ENCODE results near the gene ABCA12.

ABCA12 gene

GRCh38 chr2:215149060-215149459 lies 10.6 kb upstream of the ABCA12 start:
- H3K4me3 ChIP-seq (ENCODE audit: low read length): no peak overlapping the region
- no peaks in the 10 kb centered on the region for H3K27me3 ChIP-seq (ENCODE audit: control insufficient read depth, insufficient read depth, low read length)
- no peaks in the 10 kb centered on the region for H3K4me1 ChIP-seq (ENCODE audit: control insufficient read depth, insufficient read depth, low read length)
- no peak overlapping the region for H3K27ac ChIP-seq (ENCODE audit: low read depth, low read length)
- H3K9ac ChIP-seq (ENCODE audit: low read length): no peak overlapping the region
- H3K36me3 ChIP-seq (ENCODE audit: control insufficient read depth, insufficient read depth, low read length): no peaks in the 10 kb centered on the region

GRCh38 chr2:215145611-215146010 lies 7.2 kb upstream of the ABCA12 start:
- H3K36me3 ChIP-seq (ENCODE audit: control insufficient read depth, insufficient read depth, low read length): no peaks in the 10 kb centered on the region
- no peaks in the 10 kb centered on the region for H3K27me3 ChIP-seq (ENCODE audit: control insufficient read depth, insufficient read depth, low read length)
- no peak overlapping the region for H3K27ac ChIP-seq (ENCODE audit: low read depth, low read length)
- H3K9ac ChIP-seq (ENCODE audit: low read length): no peak overlapping the region
- H3K4me3 ChIP-seq (ENCODE audit: low read length): no peak overlapping the region
- no peaks in the 10 kb centered on the region for H3K4me1 ChIP-seq (ENCODE audit: control insufficient read depth, insufficient read depth, low read length)

- Histone ChIP-seq H3K27ac (ENCODE audit: low read depth, low read length) (no peak overlapping the region), H3K4me3 (ENCODE audit: low read length) (no peak overlapping the region), H3K4me1 (ENCODE audit: control insufficient read depth, insufficient read depth, low read length) (no peaks in the 10 kb centered on the region), H3K27me3 (ENCODE audit: control insufficient read depth, insufficient read depth, low read length) (no peaks in the 10 kb centered on the region), H3K9ac (ENCODE audit: low read length) (no peak overlapping the region), H3K36me3 (ENCODE audit: control insufficient read depth, insufficient read depth, low read length) (no peaks in the 10 kb centered on the region)
Observed at GRCh38 chr2:215144106-215144875, 5.9 kb upstream of the ABCA12 start.

GRCh38 chr2:215143458-215143857 lies 5.0 kb upstream of the ABCA12 start:
- H3K4me1 ChIP-seq (ENCODE audit: control insufficient read depth, insufficient read depth, low read length): no peaks in the 10 kb centered on the region
- H3K4me3 ChIP-seq (ENCODE audit: low read length): no peak overlapping the region
- no peaks in the 10 kb centered on the region for H3K27me3 ChIP-seq (ENCODE audit: control insufficient read depth, insufficient read depth, low read length)
- H3K36me3 ChIP-seq (ENCODE audit: control insufficient read depth, insufficient read depth, low read length): no peaks in the 10 kb centered on the region
- no peak overlapping the region for H3K27ac ChIP-seq (ENCODE audit: low read depth, low read length)
- H3K9ac ChIP-seq (ENCODE audit: low read length): no peak overlapping the region

- Histone ChIP-seq H3K9ac (ENCODE audit: low read length) (no peak overlapping the region), H3K27me3 (ENCODE audit: control insufficient read depth, insufficient read depth, low read length) (no peaks in the 10 kb centered on the region), H3K36me3 (ENCODE audit: control insufficient read depth, insufficient read depth, low read length) (no peaks in the 10 kb centered on the region), H3K4me1 (ENCODE audit: control insufficient read depth, insufficient read depth, low read length) (no peaks in the 10 kb centered on the region), H3K4me3 (ENCODE audit: low read length) (no peak overlapping the region), H3K27ac (ENCODE audit: low read depth, low read length) (no peak overlapping the region)
Observed at GRCh38 chr2:215141706-215142105, 3.3 kb upstream of the ABCA12 start.

GRCh38 chr2:215140166-215140707 lies 1.8 kb upstream of the ABCA12 start:
- H3K36me3 ChIP-seq (ENCODE audit: control insufficient read depth, insufficient read depth, low read length): no peaks in the 10 kb centered on the region

GRCh38 chr2:215137741-215138340 lies 585 bp downstream of the ABCA12 start:
- no peaks in the 10 kb centered on the region for H3K4me1 ChIP-seq (ENCODE audit: control insufficient read depth, insufficient read depth, low read length)
- no peak overlapping the region for H3K27ac ChIP-seq (ENCODE audit: low read depth, low read length)
- no peak overlapping the region for H3K4me3 ChIP-seq (ENCODE audit: low read length)
- H3K36me3 ChIP-seq (ENCODE audit: control insufficient read depth, insufficient read depth, low read length): no peaks in the 10 kb centered on the region
- no peaks in the 10 kb centered on the region for H3K27me3 ChIP-seq (ENCODE audit: control insufficient read depth, insufficient read depth, low read length)
- no peak overlapping the region for H3K9ac ChIP-seq (ENCODE audit: low read length)

More at GRCh38 chr2:215140166-215140707, 1.8 kb upstream of the ABCA12 start:
- Histone ChIP-seq H3K27me3 (ENCODE audit: control insufficient read depth, insufficient read depth, low read length) (no peaks in the 10 kb centered on the region), H3K9ac (ENCODE audit: low read length) (no peak overlapping the region), H3K27ac (ENCODE audit: low read depth, low read length) (no peak overlapping the region), H3K4me1 (ENCODE audit: control insufficient read depth, insufficient read depth, low read length) (no peaks in the 10 kb centered on the region), H3K4me3 (ENCODE audit: low read length) (no peak overlapping the region)

GRCh38 chr2:215137329-215137686 lies 1.1 kb downstream of the ABCA12 start:
- no peaks in the 10 kb centered on the region for H3K36me3 ChIP-seq (ENCODE audit: control insufficient read depth, insufficient read depth, low read length)
- no peak overlapping the region for H3K4me3 ChIP-seq (ENCODE audit: low read length)
- no peak overlapping the region for H3K27ac ChIP-seq (ENCODE audit: low read depth, low read length)
- no peak overlapping the region for H3K9ac ChIP-seq (ENCODE audit: low read length)
- H3K4me1 ChIP-seq (ENCODE audit: control insufficient read depth, insufficient read depth, low read length): no peaks in the 10 kb centered on the region
- H3K27me3 ChIP-seq (ENCODE audit: control insufficient read depth, insufficient read depth, low read length): no peaks in the 10 kb centered on the region

GRCh38 chr2:215136669-215137328 lies 1.6 kb downstream of the ABCA12 start:
- no peaks in the 10 kb centered on the region for H3K36me3 ChIP-seq (ENCODE audit: control insufficient read depth, insufficient read depth, low read length)
- H3K9ac ChIP-seq (ENCODE audit: low read length): no peak overlapping the region
- no peak overlapping the region for H3K4me3 ChIP-seq (ENCODE audit: low read length)
- no peaks in the 10 kb centered on the region for H3K27me3 ChIP-seq (ENCODE audit: control insufficient read depth, insufficient read depth, low read length)
- no peak overlapping the region for H3K27ac ChIP-seq (ENCODE audit: low read depth, low read length)
- H3K4me1 ChIP-seq (ENCODE audit: control insufficient read depth, insufficient read depth, low read length): no peaks in the 10 kb centered on the region

GRCh38 chr2:215120401-215120800 lies 18.0 kb downstream of the ABCA12 start:
- Histone ChIP-seq H3K4me3 (ENCODE audit: low read length) (no peak overlapping the region), H3K9ac (ENCODE audit: low read length) (no peak overlapping the region), H3K27me3 (ENCODE audit: control insufficient read depth, insufficient read depth, low read length) (no peaks in the 10 kb centered on the region), H3K4me1 (ENCODE audit: control insufficient read depth, insufficient read depth, low read length) (no peaks in the 10 kb centered on the region), H3K36me3 (ENCODE audit: control insufficient read depth, insufficient read depth, low read length) (no peaks in the 10 kb centered on the region), H3K27ac (ENCODE audit: low read depth, low read length) (no peak overlapping the region)

GRCh38 chr2:215119847-215120246 lies 18.6 kb downstream of the ABCA12 start:
- no peaks in the 10 kb centered on the region for H3K27me3 ChIP-seq (ENCODE audit: control insufficient read depth, insufficient read depth, low read length)
- H3K4me1 ChIP-seq (ENCODE audit: control insufficient read depth, insufficient read depth, low read length): no peaks in the 10 kb centered on the region
- H3K9ac ChIP-seq (ENCODE audit: low read length): no peak overlapping the region
- H3K36me3 ChIP-seq (ENCODE audit: control insufficient read depth, insufficient read depth, low read length): no peaks in the 10 kb centered on the region
- no peak overlapping the region for H3K4me3 ChIP-seq (ENCODE audit: low read length)
- no peak overlapping the region for H3K27ac ChIP-seq (ENCODE audit: low read depth, low read length)

- no peaks in the 10 kb centered on the region for H3K36me3 ChIP-seq (ENCODE audit: control insufficient read depth, insufficient read depth, low read length)
- H3K4me1 ChIP-seq (ENCODE audit: control insufficient read depth, insufficient read depth, low read length): no peaks in the 10 kb centered on the region
- H3K9ac ChIP-seq (ENCODE audit: low read length): no peak overlapping the region
- H3K27ac ChIP-seq (ENCODE audit: low read depth, low read length): no peak overlapping the region
- no peak overlapping the region for H3K4me3 ChIP-seq (ENCODE audit: low read length)
- H3K27me3 ChIP-seq (ENCODE audit: control insufficient read depth, insufficient read depth, low read length): no peaks in the 10 kb centered on the region
Observed at GRCh38 chr2:215110918-215111317, 27.5 kb downstream of the ABCA12 start.
